ENCODE data around the gene PNPLA2. TPM values are rescaled to one million over a fixed set of nuclear protein-coding genes. Genes with fewer than 3 reads are reported as not detected.

Gene PNPLA2
- total and polyA plus RNA-seq, 2 donors (not counting 1 experiment from before 2014, with no cell fraction given), result 16.2 to 33.9 TPM

DNA sequence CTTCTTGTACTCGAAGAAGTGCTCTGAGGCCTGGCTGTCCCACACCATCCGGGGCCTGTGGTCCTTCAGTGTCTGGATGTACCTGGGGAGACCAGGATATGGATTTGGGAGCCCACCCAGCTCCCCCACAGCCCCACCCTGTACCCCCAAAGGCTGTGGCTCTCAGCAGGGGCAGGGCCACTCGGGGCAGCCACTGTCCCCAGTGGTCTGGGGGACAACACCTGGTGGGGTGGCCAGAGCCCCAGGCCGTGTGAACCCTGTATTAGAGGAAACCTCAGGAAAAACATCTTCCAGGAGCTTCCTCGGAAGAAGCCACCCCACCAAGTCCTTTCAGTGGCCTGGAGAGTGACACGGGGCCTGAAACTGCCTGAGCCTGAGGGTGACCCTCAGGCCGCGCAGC, 51.7 kb downstream of the PNPLA2 start:
- TF ChIP-seq, protein P1, sequence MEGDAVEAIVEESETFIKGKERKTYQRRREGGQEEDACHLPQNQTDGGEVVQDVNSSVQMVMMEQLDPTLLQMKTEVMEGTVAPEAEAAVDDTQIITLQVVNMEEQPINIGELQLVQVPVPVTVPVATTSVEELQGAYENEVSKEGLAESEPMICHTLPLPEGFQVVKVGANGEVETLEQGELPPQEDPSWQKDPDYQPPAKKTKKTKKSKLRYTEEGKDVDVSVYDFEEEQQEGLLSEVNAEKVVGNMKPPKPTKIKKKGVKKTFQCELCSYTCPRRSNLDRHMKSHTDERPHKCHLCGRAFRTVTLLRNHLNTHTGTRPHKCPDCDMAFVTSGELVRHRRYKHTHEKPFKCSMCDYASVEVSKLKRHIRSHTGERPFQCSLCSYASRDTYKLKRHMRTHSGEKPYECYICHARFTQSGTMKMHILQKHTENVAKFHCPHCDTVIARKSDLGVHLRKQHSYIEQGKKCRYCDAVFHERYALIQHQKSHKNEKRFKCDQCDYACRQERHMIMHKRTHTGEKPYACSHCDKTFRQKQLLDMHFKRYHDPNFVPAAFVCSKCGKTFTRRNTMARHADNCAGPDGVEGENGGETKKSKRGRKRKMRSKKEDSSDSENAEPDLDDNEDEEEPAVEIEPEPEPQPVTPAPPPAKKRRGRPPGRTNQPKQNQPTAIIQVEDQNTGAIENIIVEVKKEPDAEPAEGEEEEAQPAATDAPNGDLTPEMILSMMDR (conservative IDR thresholded peaks at IDR 0.05 in 1 of 2, IDR thresholded peaks at IDR 0.05 in 1 of 2; ENCODE audit: low read depth in 1 of 2, low read length in 2 of 2), result no peak
- TF ChIP-seq EZH2 (IDR thresholded peaks at IDR 0.05; ENCODE audit: low read length, missing control alignments), result no peak
- no peak overlapping the region for H3K9ac ChIP-seq (ENCODE audit: insufficient read depth, low read length)
- H3K36me3 ChIP-seq (ENCODE audit: control insufficient read depth, insufficient read depth, low read length), result peaks cover 10% of the 10 kb centered on the region

DNA sequence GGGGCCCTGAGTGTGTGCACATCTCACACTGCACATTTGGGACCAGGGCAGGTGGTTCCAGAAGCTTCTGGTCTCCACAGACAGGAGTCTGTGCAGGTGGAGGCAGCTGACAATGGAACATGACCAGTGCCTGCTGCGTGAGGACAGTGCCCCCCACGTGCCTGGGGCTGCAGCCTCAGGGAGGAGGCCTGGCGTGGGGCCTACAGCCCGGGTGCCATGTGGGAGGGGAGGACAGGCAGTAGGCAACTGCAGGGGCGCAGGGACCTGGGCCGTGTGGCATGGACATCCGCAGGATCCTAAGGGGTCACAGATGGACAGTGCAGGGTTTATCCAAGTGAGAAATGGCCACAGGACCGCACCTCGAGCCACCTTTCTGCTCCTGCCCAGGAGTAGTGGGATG, 52.8 kb downstream of the PNPLA2 start:
- Histone ChIP-seq H3K36me3 (ENCODE audit: control insufficient read depth, insufficient read depth, low read length) (peaks cover 6% of the 10 kb centered on the region), H3K9me3 (ENCODE audit: control insufficient read depth, insufficient read depth, low read depth, low read length) (no peaks in the 10 kb centered on the region), H3K4me2 (ENCODE audit: extremely low read depth, insufficient read depth, low read length) (no peak overlapping the region), H3K27ac (ENCODE audit: insufficient read depth, low read length) (no peak overlapping the region), H3K9ac (ENCODE audit: insufficient read depth, low read length) (no peak overlapping the region), H4K20me1 (ENCODE audit: control insufficient read depth, extremely low read depth, insufficient read depth, low read length) (no peaks in the 10 kb centered on the region), H2AFZ (ENCODE audit: low read length) (no peak overlapping the region), H3K79me2 (ENCODE audit: control insufficient read depth, insufficient read depth, low read length) (no peaks in the 10 kb centered on the region), H3K27me3 (ENCODE audit: control insufficient read depth, insufficient read depth, low read length) (no peaks in the 10 kb centered on the region), H3K4me3 (replicated peaks in 1 of 4; ENCODE audit: control extremely low read depth in 1 of 4, insufficient read depth in 1 of 4, low read depth in 3 of 4, low read length in 4 of 4) (no peak overlapping the region), H3K4me1 (ENCODE audit: control insufficient read depth, extremely low read depth, insufficient read depth, low read length) (peaks cover 11% of the 10 kb centered on the region)
- no peak for DNase-seq (ENCODE audit: low read depth in 2 of 2)
- TF ChIP-seq EZH2 (IDR thresholded peaks at IDR 0.05; ENCODE audit: low read length, missing control alignments), result no peak
- TF ChIP-seq, protein P1 (conservative IDR thresholded peaks at IDR 0.05 in 1 of 2, IDR thresholded peaks at IDR 0.05 in 1 of 2; ENCODE audit: low read depth in 1 of 2, low read length in 2 of 2), result no peak

More for the DNA sequence above, 51.7 kb downstream of the PNPLA2 start:
- no peaks in the 10 kb centered on the region for H3K9me3 ChIP-seq (ENCODE audit: control insufficient read depth, insufficient read depth, low read depth, low read length)
- peaks cover 11% of the 10 kb centered on the region for H3K4me1 ChIP-seq (ENCODE audit: control insufficient read depth, extremely low read depth, insufficient read depth, low read length)
- H2AFZ ChIP-seq (ENCODE audit: low read length), result no peak overlapping the region
- no peaks in the 10 kb centered on the region for H3K27me3 ChIP-seq (ENCODE audit: control insufficient read depth, insufficient read depth, low read length)
- no peak overlapping the region for H3K4me3 ChIP-seq (replicated peaks in 1 of 4; ENCODE audit: control extremely low read depth in 1 of 4, insufficient read depth in 1 of 4, low read depth in 3 of 4, low read length in 4 of 4)
- no peaks in the 10 kb centered on the region for H4K20me1 ChIP-seq (ENCODE audit: control insufficient read depth, extremely low read depth, insufficient read depth, low read length)
- no peak overlapping the region for H3K27ac ChIP-seq (ENCODE audit: insufficient read depth, low read length)
- DNase-seq (ENCODE audit: low read depth in 2 of 2), result no peak
- H3K4me2 ChIP-seq (ENCODE audit: extremely low read depth, insufficient read depth, low read length), result no peak overlapping the region
- H3K79me2 ChIP-seq (ENCODE audit: control insufficient read depth, insufficient read depth, low read length), result no peaks in the 10 kb centered on the region

DNA sequence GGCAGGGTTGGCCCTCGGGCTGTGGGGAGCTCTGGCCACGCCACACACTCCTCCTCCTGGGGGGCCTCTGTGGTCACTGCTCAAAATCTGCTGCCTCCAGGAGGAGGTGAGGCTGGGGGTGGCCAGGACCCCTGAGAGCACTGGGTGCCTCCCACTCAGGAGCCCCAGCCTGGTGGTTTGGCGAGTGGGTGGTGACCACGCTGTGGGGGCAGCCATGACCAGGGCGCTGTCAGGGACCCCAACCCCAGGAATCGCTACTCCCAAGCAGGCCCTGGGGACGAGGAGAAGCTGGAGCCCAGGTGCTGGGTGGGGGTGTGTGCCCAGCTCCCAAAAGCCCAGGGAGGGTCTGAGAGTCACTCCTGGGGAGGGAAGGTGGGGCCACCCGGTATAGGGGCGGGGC, 54.1 kb downstream of the PNPLA2 start:
- no peak for DNase-seq (ENCODE audit: low read depth in 2 of 2)
- Histone ChIP-seq H3K27ac (ENCODE audit: insufficient read depth, low read length) (no peak overlapping the region), H4K20me1 (ENCODE audit: control insufficient read depth, extremely low read depth, insufficient read depth, low read length) (no peaks in the 10 kb centered on the region), H3K4me3 (replicated peaks in 1 of 4; ENCODE audit: control extremely low read depth in 1 of 4, insufficient read depth in 1 of 4, low read depth in 3 of 4, low read length in 4 of 4) (no peak overlapping the region), H3K9me3 (ENCODE audit: control insufficient read depth, insufficient read depth, low read depth, low read length) (no peaks in the 10 kb centered on the region), H3K27me3 (ENCODE audit: control insufficient read depth, insufficient read depth, low read length) (no peaks in the 10 kb centered on the region), H3K4me2 (ENCODE audit: extremely low read depth, insufficient read depth, low read length) (no peak overlapping the region), H3K79me2 (ENCODE audit: control insufficient read depth, insufficient read depth, low read length) (no peaks in the 10 kb centered on the region), H2AFZ (ENCODE audit: low read length) (no peak overlapping the region), H3K4me1 (ENCODE audit: control insufficient read depth, extremely low read depth, insufficient read depth, low read length) (peaks cover 11% of the 10 kb centered on the region), H3K9ac (ENCODE audit: insufficient read depth, low read length) (no peak overlapping the region), H3K36me3 (ENCODE audit: control insufficient read depth, insufficient read depth, low read length) (peaks cover 6% of the 10 kb centered on the region)
- TF ChIP-seq, protein P1 (conservative IDR thresholded peaks at IDR 0.05 in 1 of 2, IDR thresholded peaks at IDR 0.05 in 1 of 2; ENCODE audit: low read depth in 1 of 2, low read length in 2 of 2), result no peak
